ENCODE results near the gene SRPK2.
"Not testable (repeated sequence)": the region's sequence is repeated elsewhere in the genome, so short reads cannot be mapped to it uniquely, and the experiment has no call there.

Gene SRPK2

GRCh38 chr7:105246256-105246655 lies 142.5 kb downstream of the SRPK2 start:
- Mint-ChIP-seq H3K27ac (no peak overlapping the region), H3K36me3 (ENCODE audit: low read depth) (peaks cover 11% of the 10 kb centered on the region), H3K4me1 (peaks cover 11% of the 10 kb centered on the region), H3K4me3 (no peak overlapping the region), H3K27me3 (ENCODE audit: low read depth, poor library complexity) (no peaks in the 10 kb centered on the region), H3K9me3 (peaks cover 3% of the 10 kb centered on the region)
- TF ChIP-seq CTCF (IDR thresholded peaks at IDR 0.05) = no peak
- DNase-seq = no peak

DNA sequence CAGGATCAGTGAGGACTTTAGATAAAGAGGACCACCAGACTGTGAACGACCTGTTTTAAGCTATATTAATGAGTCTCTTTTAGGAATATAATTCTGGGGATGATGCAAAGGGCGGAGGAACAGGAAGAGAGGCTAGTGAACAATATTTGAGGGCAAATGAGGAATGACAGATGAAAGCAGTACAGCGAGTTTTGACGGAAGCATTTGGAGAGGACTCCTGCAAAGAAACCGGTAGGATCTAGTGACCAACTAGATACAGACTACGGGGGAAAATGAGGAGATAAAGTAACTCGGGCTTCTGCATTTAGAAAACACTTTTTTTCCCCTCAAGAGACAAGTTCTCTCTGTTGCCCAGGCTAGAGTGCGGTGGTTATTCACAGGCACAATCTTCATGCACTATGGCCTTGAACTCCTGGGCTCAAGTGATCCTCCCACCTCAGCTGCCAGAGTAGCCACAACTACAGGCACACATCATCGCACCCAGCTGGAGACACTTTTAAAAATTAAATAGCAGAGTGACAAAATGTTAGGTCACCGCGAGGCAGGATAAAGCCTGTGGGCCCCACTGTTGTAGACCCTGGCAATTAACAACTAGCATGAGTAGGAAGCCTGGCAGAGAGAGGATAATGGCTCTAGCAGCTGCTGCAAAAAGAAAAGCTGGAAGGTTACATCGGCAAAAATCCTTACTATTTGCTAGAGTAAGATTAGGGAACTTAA lies 143.2 kb downstream of the SRPK2 start:
- TF ChIP-seq CTCF (IDR thresholded peaks at IDR 0.05) = no peak
- H3K9me3 Mint-ChIP-seq = peaks cover 3% of the 10 kb centered on the region
- H3K27ac Mint-ChIP-seq = no peak overlapping the region
- no peaks in the 10 kb centered on the region for H3K27me3 Mint-ChIP-seq (ENCODE audit: low read depth, poor library complexity)
- H3K4me3 Mint-ChIP-seq = no peak overlapping the region
- peaks cover 7% of the 10 kb centered on the region for H3K4me1 Mint-ChIP-seq
- peaks cover 11% of the 10 kb centered on the region for H3K36me3 Mint-ChIP-seq (ENCODE audit: low read depth)
- DNase-seq = no peak

GRCh38 chr7:105244594-105244993 lies 144.1 kb downstream of the SRPK2 start:
- TF ChIP-seq CTCF (IDR thresholded peaks at IDR 0.05) = no peak
- H3K9me3 Mint-ChIP-seq = peaks cover 3% of the 10 kb centered on the region
- no peak overlapping the region for H3K4me3 Mint-ChIP-seq

GRCh38 chr7:105241198-105241597 lies 147.5 kb downstream of the SRPK2 start:
- Mint-ChIP-seq H3K9me3 (peaks cover 3% of the 10 kb centered on the region), H3K4me3 (no peak overlapping the region), H3K27ac (no peak overlapping the region), H3K4me1 (peaks cover 13% of the 10 kb centered on the region), H3K36me3 (ENCODE audit: low read depth) (peaks cover 11% of the 10 kb centered on the region), H3K27me3 (ENCODE audit: low read depth, poor library complexity) (no peaks in the 10 kb centered on the region)
- no peak for TF ChIP-seq CTCF (IDR thresholded peaks at IDR 0.05)
- DNase-seq = no peak

More at GRCh38 chr7:105244594-105244993, 144.1 kb downstream of the SRPK2 start:
- Mint-ChIP-seq H3K36me3 (ENCODE audit: low read depth) (peaks cover 11% of the 10 kb centered on the region), H3K27me3 (ENCODE audit: low read depth, poor library complexity) (no peaks in the 10 kb centered on the region), H3K4me1 (peaks cover 6% of the 10 kb centered on the region), H3K27ac (no peak overlapping the region)
- no peak for DNase-seq

DNA sequence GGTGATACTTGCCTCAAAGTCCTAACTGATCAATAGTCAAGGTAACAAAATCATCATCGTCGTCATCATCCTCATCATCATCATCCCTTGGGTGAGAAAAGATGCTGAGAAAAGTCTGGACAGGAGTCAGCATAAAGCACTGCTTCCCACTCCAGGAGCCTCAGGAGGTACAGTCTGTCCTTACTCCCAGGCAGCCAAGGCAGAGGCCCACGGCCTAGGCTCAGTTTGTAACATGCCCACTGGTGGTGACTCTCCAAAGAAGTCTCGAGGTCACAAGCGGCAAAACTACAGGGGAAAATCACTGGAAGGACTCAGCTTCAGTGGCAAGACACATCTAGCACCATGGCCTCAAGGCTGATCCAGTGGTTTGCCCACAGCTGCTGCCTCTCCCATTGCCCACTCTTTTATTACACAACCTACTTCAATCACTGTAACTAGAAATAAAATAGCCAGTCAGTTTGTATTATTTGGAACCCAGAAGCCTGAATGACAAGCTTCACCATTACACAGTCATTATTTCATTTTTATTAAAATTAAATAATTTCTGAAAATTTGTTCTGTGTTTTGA lies 150.4 kb downstream of the SRPK2 start:
- TF ChIP-seq CTCF (IDR thresholded peaks at IDR 0.05) = no peak
- no peak overlapping the region for H3K27ac Mint-ChIP-seq
- H3K27me3 Mint-ChIP-seq (ENCODE audit: low read depth, poor library complexity) = no peaks in the 10 kb centered on the region
- no peaks in the 10 kb centered on the region for H3K9me3 Mint-ChIP-seq
- peaks cover 4% of the 10 kb centered on the region for H3K36me3 Mint-ChIP-seq (ENCODE audit: low read depth)
- no peak overlapping the region for H3K4me3 Mint-ChIP-seq
- DNase-seq = no peak
- H3K4me1 Mint-ChIP-seq = peaks cover 13% of the 10 kb centered on the region

DNA sequence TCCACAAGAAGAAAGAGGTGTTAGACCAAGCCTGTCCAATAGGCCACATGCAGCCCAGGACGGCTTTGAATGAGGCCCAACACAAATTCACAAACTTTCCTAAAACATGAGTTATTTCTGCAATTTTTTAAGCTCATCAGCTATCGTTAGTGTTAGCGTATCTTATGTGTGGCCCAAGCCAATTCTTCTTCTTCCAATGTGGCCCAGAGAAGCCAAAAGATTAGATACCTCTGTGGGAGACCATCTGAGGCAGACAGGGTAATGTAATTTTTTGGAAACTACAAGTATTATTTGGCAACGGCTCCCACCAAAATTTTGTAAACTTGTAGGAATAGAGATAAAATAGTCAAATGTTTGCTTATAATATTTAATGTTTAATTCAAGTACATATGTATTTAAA lies 153.8 kb downstream of the SRPK2 start:
- DNase-seq = no peak
- Mint-ChIP-seq H3K27ac (no peak overlapping the region), H3K36me3 (ENCODE audit: low read depth) (peaks cover 7% of the 10 kb centered on the region), H3K27me3 (ENCODE audit: low read depth, poor library complexity) (no peaks in the 10 kb centered on the region), H3K4me1 (peaks cover 17% of the 10 kb centered on the region), H3K9me3 (no peaks in the 10 kb centered on the region), H3K4me3 (no peak overlapping the region)
- TF ChIP-seq CTCF (IDR thresholded peaks at IDR 0.05) = no peak

- DNase-seq; H3K9me3 Mint-ChIP-seq; H3K27me3 Mint-ChIP-seq (ENCODE audit: low read depth, poor library complexity); H3K4me3 Mint-ChIP-seq; H3K27ac Mint-ChIP-seq: not testable (repeated sequence)
- Mint-ChIP-seq H3K4me1 (peaks cover 24% of the 10 kb centered on the region), H3K36me3 (ENCODE audit: low read depth) (peaks cover 16% of the 10 kb centered on the region)
Measured at GRCh38 chr7:105232829-105233291, 155.9 kb downstream of the SRPK2 start.
